Heart right ventricle (tissue), 16 donors: ENCODE measurements around the gene LYPLAL1. TPM values are rescaled to one million over a fixed set of nuclear protein-coding genes. Genes with fewer than 3 reads are reported as not detected.

Experiments
- ATAC-seq, 8 donors: fragments of 200-7000 bp; cut with Tn5 transposase; one replicate each; pipeline ENCODE4 v1.9.1; 2020; ENCODE audit warnings: mild to moderate bottlenecking in 8 of 8, moderate library complexity in 8 of 8, moderate number of reproducible peaks in 1 of 8
- DNase-seq, 2 donors: peaks; one replicate each; pipeline ENCODE4 v3.0.0-alpha.2; 2020
- H3K27ac ChIP-seq, 10 donors: fragments of 200-600 bp; sonication (generic) in 2 of 10; one replicate each; pipeline versions ENCODE4 v1.5.0 to v1.8.0; 2020 to 2022; ENCODE audit warnings: mild to moderate bottlenecking in 3 of 10
- H3K27me3 ChIP-seq, 7 donors: fragments of 200-600 bp; one replicate each; pipeline ENCODE4 v1.8.0; 2021 to 2022; ENCODE audit warnings: mild to moderate bottlenecking in 2 of 7
- H3K36me3 ChIP-seq, 9 donors: fragments of 200-600 bp; sonication (generic) in 1 of 9; one replicate each; pipeline versions ENCODE4 v1.5.0 to v1.8.0; 2020 to 2022; ENCODE audit warnings: mild to moderate bottlenecking in 2 of 9
- H3K4me1 ChIP-seq, 9 donors: fragments of 200-600 bp; sonication (generic) in 1 of 9; one replicate each; pipeline versions ENCODE4 v1.5.0 to v1.8.0; 2020 to 2022; ENCODE audit warnings: mild to moderate bottlenecking in 4 of 9
- H3K4me3 ChIP-seq, 10 donors: fragments of 200-600 bp; sonication (generic) in 2 of 10; one replicate each; pipeline versions ENCODE4 v1.5.0 to v1.8.0; 2020 to 2022; ENCODE audit warnings: mild to moderate bottlenecking in 7 of 10, moderate library complexity in 2 of 10
- H3K9me3 ChIP-seq, 11 donors: fragments of 200-600 bp in 10 of 11; sonication (generic) in 2 of 11; one replicate each; pipeline versions ENCODE4 v1.5.0 to v1.8.0; 2013 to 2022; ENCODE audit warnings: mild to moderate bottlenecking in 2 of 11, control low read depth in 1 of 11, moderate library complexity in 1 of 11
- WGBS, 2 donors: extraction: QIAGEN DNeasy Blood & Tissue Kit; methylation state at CpG; one replicate each; pipeline ENCODE4 v1.1.7; 2013; ENCODE audit warnings: inconsistent platforms in 1 of 2; 5-methylcytosine and 5-hydroxymethylcytosine counted together
- intact Hi-C, 10 donors: fragments of 100-400 bp; cut with DNase I; formaldehyde crosslinking; loops; one replicate each; pipeline versions ENCODE4 v1.11.1 to v1.14.2; 2022
- polyA plus RNA-seq, 2 donors: library from polyadenylated mRNA; stranded (reverse); fragments of 200-250 nt; gene quantifications; one replicate each; pipeline ENCODE4 v1.2.3, GENCODE V29; 2013
- total RNA-seq, 10 donors: library from RNA; stranded (reverse); fragmentation: NEBNext Ultra II Directional in 3 of 10; extraction: Animal tissue kit (Norgen Biotek cat#: 25700) in 3 of 10; gene quantifications; one replicate each; pipeline versions ENCODE4 v1.2.1 to v1.2.4, GENCODE V29; 2021 to 2023
- TF ChIP-seq, protein P1 (sequence below), 9 donors: fragments of 200-600 bp; sonication (generic) in 2 of 9; IDR thresholded peaks; one replicate each; pipeline versions ENCODE4 v1.5.0 to v1.8.0; 2021 to 2022; ENCODE audit warnings: antibody characterized with exemption in 9 of 9, mild to moderate bottlenecking in 5 of 9, moderate library complexity in 1 of 9
- donor health status: Arrhythmogenic right ventricular cardiomyopathy.
- donor health status: ischemic (EF 13 %, LVEDD 7.1; RV severe dilation, severe dysfunction).
- donor health status: healthy with polysubstance abuse.
- donor health status: DM: no; HTN: yes; CAD: no.
- donor health status: DM: no; HTN: no; CAD: no.
- donor health status: ischemic (EF 25% LVEDD 6.9; RV normal size, moderate dysfunction).
- donor health status: ischemic (EF 25% LVEDD 5.7; RV mildly dilated, moderate dysfunction).
- donor health status: healthy.
- donor health status: DM: yes; HTN: yes; CAD: no.
- donor health status: Ischemic cardiomyopathy.
- donor health status: ischemic (EF 35%, LVEDD 5.7; RV mildly dilated, moderate dysfunction).
- donor health status: nonischemic (EF 11% LVEDD 7.7; RV severe dilation, severe dysfunction).
- donor health status: DM: yes; HTN: yes; CAD: no.
- donor health status: PGD.
- donor health status: ischemic (EF 29% LVEDD 5.4; RV normal size, mild dysfunction).
- donor health status: nonischemic (EF 23%, LVEDD 6.1; RV moderate dilation, normal function).

LYPLAL1 gene
- total and polyA plus RNA-seq, 12 donors = 22.2 to 186 (median 109) TPM

DNA sequence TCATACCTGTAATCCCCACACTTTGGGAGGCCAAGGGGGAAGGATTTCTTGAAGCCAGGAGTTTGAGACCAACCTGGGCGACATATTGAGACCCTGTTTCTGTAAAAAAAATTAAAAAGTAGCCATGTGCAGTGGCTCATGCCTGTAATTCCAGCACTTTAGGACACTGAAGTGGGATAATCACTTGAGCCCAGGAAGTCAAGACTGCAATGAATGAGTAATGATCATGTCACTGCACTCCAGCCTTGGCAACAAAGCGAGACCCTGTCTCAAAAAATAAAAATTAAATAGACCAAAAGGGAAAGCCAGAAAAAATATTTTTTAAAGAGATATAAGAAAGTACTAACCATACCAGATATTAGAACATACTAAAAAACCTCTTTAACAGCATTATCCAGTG lies 44.7 kb upstream of the LYPLAL1 start:
- intact Hi-C loops = no loop called here
- no peak overlapping the region for H3K27ac ChIP-seq
- no peak overlapping the region for H3K4me3 ChIP-seq
- DNase-seq (no peak), ATAC-seq (no peak)
- peaks cover 0 to 17% (median 5%) of the 10 kb centered on the region in 9 donors for H3K4me1 ChIP-seq
- H3K9me3 ChIP-seq = no peaks in the 10 kb centered on the region
- 90 to 91% methylated on average over 2 of the region's 2 CpGs for WGBS, 2 donors
- TF ChIP-seq, protein P1, sequence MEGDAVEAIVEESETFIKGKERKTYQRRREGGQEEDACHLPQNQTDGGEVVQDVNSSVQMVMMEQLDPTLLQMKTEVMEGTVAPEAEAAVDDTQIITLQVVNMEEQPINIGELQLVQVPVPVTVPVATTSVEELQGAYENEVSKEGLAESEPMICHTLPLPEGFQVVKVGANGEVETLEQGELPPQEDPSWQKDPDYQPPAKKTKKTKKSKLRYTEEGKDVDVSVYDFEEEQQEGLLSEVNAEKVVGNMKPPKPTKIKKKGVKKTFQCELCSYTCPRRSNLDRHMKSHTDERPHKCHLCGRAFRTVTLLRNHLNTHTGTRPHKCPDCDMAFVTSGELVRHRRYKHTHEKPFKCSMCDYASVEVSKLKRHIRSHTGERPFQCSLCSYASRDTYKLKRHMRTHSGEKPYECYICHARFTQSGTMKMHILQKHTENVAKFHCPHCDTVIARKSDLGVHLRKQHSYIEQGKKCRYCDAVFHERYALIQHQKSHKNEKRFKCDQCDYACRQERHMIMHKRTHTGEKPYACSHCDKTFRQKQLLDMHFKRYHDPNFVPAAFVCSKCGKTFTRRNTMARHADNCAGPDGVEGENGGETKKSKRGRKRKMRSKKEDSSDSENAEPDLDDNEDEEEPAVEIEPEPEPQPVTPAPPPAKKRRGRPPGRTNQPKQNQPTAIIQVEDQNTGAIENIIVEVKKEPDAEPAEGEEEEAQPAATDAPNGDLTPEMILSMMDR (IDR thresholded peaks at IDR 0.05) = no peak
- no peaks in the 10 kb centered on the region for H3K27me3 ChIP-seq
- H3K36me3 ChIP-seq = no peaks in the 10 kb centered on the region

- DNase-seq = no peak
- ATAC-seq = no peak
- H3K4me3 ChIP-seq = no peak overlapping the region
- H3K27me3 ChIP-seq = no peaks in the 10 kb centered on the region
- intact Hi-C loops = no loop called here
- H3K9me3 ChIP-seq = peaks cover 0 to 6% (median 0%) of the 10 kb centered on the region in 11 donors
- H3K4me1 ChIP-seq = peaks cover 0 to 13% (median 0%) of the 10 kb centered on the region in 9 donors
- TF ChIP-seq, protein P1 (IDR thresholded peaks at IDR 0.05) = no peak
- no peaks in the 10 kb centered on the region for H3K36me3 ChIP-seq
- WGBS, 2 donors = 86 to 89% methylated on average over 1 of the region's 1 CpG
- H3K27ac ChIP-seq = no peak overlapping the region
These were observed 43.2 kb upstream of the LYPLAL1 start for GRCh38 chr1:219130366-219130935.

- no peak overlapping the region for H3K4me3 ChIP-seq
- DNase-seq (no peak), ATAC-seq (no peak)
- no peaks in the 10 kb centered on the region for H3K4me1 ChIP-seq
- 90 to 93% methylated on average over 1 of the region's 1 CpG for WGBS, 2 donors
- no peaks in the 10 kb centered on the region for H3K36me3 ChIP-seq
- peaks cover 0 to 13% (median 0%) of the 10 kb centered on the region in 11 donors for H3K9me3 ChIP-seq
- H3K27ac ChIP-seq = no peak overlapping the region
- no peaks in the 10 kb centered on the region for H3K27me3 ChIP-seq
- intact Hi-C loops = no loop called here
- TF ChIP-seq, protein P1 (IDR thresholded peaks at IDR 0.05) = no peak
These were observed 40.7 kb upstream of the LYPLAL1 start for GRCh38 chr1:219132939-219133338.

- no peaks in the 10 kb centered on the region for H3K36me3 ChIP-seq
- no peak overlapping the region for H3K27ac ChIP-seq
- H3K4me1 ChIP-seq = peaks cover 0 to 5% (median 0%) of the 10 kb centered on the region in 9 donors
- no peak for ATAC-seq
- 91 to 93% methylated on average over 3 of the region's 3 CpGs for WGBS, 2 donors
- H3K27me3 ChIP-seq = no peaks in the 10 kb centered on the region
- TF ChIP-seq, protein P1 (IDR thresholded peaks at IDR 0.05) = no peak
- peaks cover 0 to 17% (median 0%) of the 10 kb centered on the region in 11 donors for H3K9me3 ChIP-seq
- no peak overlapping the region for H3K4me3 ChIP-seq
- intact Hi-C loops = no loop called here
- no peak for DNase-seq
These were observed 34.9 kb upstream of the LYPLAL1 start for GRCh38 chr1:219138747-219139146.
